Endothelial cell of umbilical vein (primary cell): ENCODE results near the gene PPAN. TPM values are rescaled to one million over a fixed set of nuclear protein-coding genes. Genes with fewer than 3 reads are reported as not detected.

Experiments
- BruUV-seq: library from RNA; stranded (reverse); fragments of 400-500 nt; replicated peaks from 2 replicates; lab custom pipeline; 2021; lab: Mats Ljungman, UMichigan
- CTCF ChIA-PET: fragments of 300-600, 350-600 bp; sonication (Branson Sonifier 250); formaldehyde crosslinking; loops from one replicate; lab custom pipeline; 2021; ENCODE audit warnings: antibody characterized with exemption, inconsistent platforms; lab: Charles Lee
- POLR2A ChIA-PET: fragments of 300-600, 350-600 bp; sonication (Branson Sonifier 250); formaldehyde crosslinking; loops from one replicate; lab custom pipeline; 2021; ENCODE audit warnings: antibody characterized with exemption, inconsistent platforms; lab: Charles Lee
- DNase-seq: peaks from one replicate; pipeline ENCODE4 v3.0.0-alpha.2; 2011; ENCODE audit warnings: low read depth, low spot score
- FAIRE-seq: peaks from 2 replicates; lab custom pipeline; 2011; peaks lifted over from hg19 to GRCh38; lab: Jason Lieb, UNC
- H2AFZ ChIP-seq: 2 replicates; pipeline ENCODE4 v1.6.0; 2012; ENCODE audit warnings: low read depth, low read length, control low read depth, inconsistent platforms
- H3K27ac ChIP-seq: 2 replicates; pipeline ENCODE4 v1.5.1; 2011; ENCODE audit warnings: low read depth, mild to moderate bottlenecking, control low read depth, low read length, moderate library complexity; ENCODE audit not compliant: insufficient read depth
- H3K27me3 ChIP-seq, 2 experiments: 2 replicates each; pipeline versions ENCODE4 v1.6.0 to v1.6.1; 2011; ENCODE audit warnings: low read length in 2 of 2, mixed read lengths in 1 of 2; ENCODE audit not compliant: control insufficient read depth in 2 of 2, insufficient read depth in 2 of 2
- H3K36me3 ChIP-seq, 2 experiments: 2 replicates in 1 of 2; 3 replicates in 1 of 2; pipeline ENCODE4 v1.5.1; 2011; ENCODE audit warnings: low read length in 2 of 2, mild to moderate bottlenecking in 1 of 2, moderate library complexity in 1 of 2; ENCODE audit not compliant: control insufficient read depth in 2 of 2, insufficient read depth in 2 of 2; ENCODE audit errors: extremely low read depth in 1 of 2
- H3K4me1 ChIP-seq: 3 replicates; pipeline ENCODE4 v1.5.1; 2011; ENCODE audit warnings: mild to moderate bottlenecking, low read length; ENCODE audit not compliant: control insufficient read depth, insufficient read depth; ENCODE audit errors: extremely low read depth
- H3K4me2 ChIP-seq: 2 replicates; pipeline ENCODE4 v1.6.1; 2011; ENCODE audit warnings: low read length, control low read depth, mixed read lengths; ENCODE audit not compliant: insufficient read depth
- H3K4me3 ChIP-seq, 3 experiments: fragments of 200-600 bp in 1 of 3; sonication (generic), shearing (Covaris generic) in 1 of 3; replicated peaks in 1 of 3; 2 replicates each; pipeline ENCODE4 v1.5.1; 2011 to 2016; ENCODE audit warnings: control low read depth in 3 of 3, low read length in 3 of 3, mild to moderate bottlenecking in 2 of 3, inconsistent platforms in 1 of 3, low read depth in 1 of 3, moderate library complexity in 1 of 3; ENCODE audit not compliant: insufficient read depth in 1 of 3
- H3K79me2 ChIP-seq: 2 replicates; pipeline ENCODE4 v1.6.0; 2012; ENCODE audit warnings: low read length, inconsistent platforms; ENCODE audit not compliant: control insufficient read depth, insufficient read depth
- H3K9ac ChIP-seq: replicated peaks from 2 replicates; pipeline ENCODE3; 2011; ENCODE audit warnings: low read length, control low read depth; ENCODE audit not compliant: insufficient read depth; ENCODE audit errors: extremely low read depth
- H3K9me1 ChIP-seq: replicated peaks from 3 replicates; pipeline ENCODE4 v1.6.0; 2011; ENCODE audit warnings: mild to moderate bottlenecking, low read length; ENCODE audit not compliant: control insufficient read depth, insufficient read depth; ENCODE audit errors: extremely low read depth
- H3K9me3 ChIP-seq: replicated peaks from 2 replicates; pipeline ENCODE4 v1.5.1; 2012; ENCODE audit warnings: low read length, inconsistent platforms; ENCODE audit not compliant: control insufficient read depth, insufficient read depth
- H4K20me1 ChIP-seq: replicated peaks from 2 replicates; pipeline ENCODE3; 2011; ENCODE audit warnings: mild to moderate bottlenecking, low read length; ENCODE audit not compliant: control insufficient read depth, insufficient read depth; ENCODE audit errors: extremely low read depth
- EZH2 ChIP-seq: IDR thresholded peaks from 2 replicates; pipeline ENCODE4 v1.6.1; 2012; ENCODE audit warnings: borderline replicate concordance, low read depth, mild to moderate bottlenecking, moderate library complexity, low read length, inconsistent platforms; ENCODE audit not compliant: severe bottlenecking
- GATA2 ChIP-seq: IDR thresholded peaks from 2 replicates; pipeline ENCODE4 v1.7.0; 2011; ENCODE audit warnings: low read depth, mild to moderate bottlenecking, moderate library complexity, mixed read lengths, low read length; ENCODE audit not compliant: insufficient read length, insufficient read depth
- JUN ChIP-seq: IDR thresholded peaks from 2 replicates; pipeline ENCODE4 v1.6.1; 2011; ENCODE audit warnings: borderline replicate concordance, low read depth; ENCODE audit not compliant: insufficient read length, insufficient read depth
- POLR2A ChIP-seq: IDR thresholded peaks from 2 replicates; pipeline ENCODE4 v1.6.1; 2012; ENCODE audit warnings: low read depth, mild to moderate bottlenecking, control low read depth, low read length
- dilution Hi-C: fragments of 300-500 bp; cut with MboI; formaldehyde crosslinking; loops from one replicate; pipeline ENCODE4 v1.15.0; 2019; ENCODE audit warnings: low sequenced_read_pairs; ENCODE audit not compliant: extremely low pct_ligation_motif_present
- intact Hi-C: fragments of 100-400 bp; cut with micrococcal nuclease; formaldehyde crosslinking; loops from one replicate; pipeline ENCODE4 v1.10.0; 2022
- polyA plus RNA-seq, 4 experiments: library from polyadenylated mRNA; depleted of rRNA in 3 of 4; stranded (reverse) in 3 of 4; unstranded in 1 of 4; fragments of >200 nt; gene quantifications; 2 replicates each; pipeline versions ENCODE4 v1.2.1 to v1.2.3, GENCODE V29; 2011 to 2012; ENCODE audit warnings: missing spikeins in 1 of 4
- total RNA-seq: library from RNA; stranded (reverse); gene quantifications from 2 replicates; pipeline ENCODE4 v1.2.3, GENCODE V29; 2021
- TF ChIP-seq, protein P1 (sequence below), 2 donors: IDR thresholded peaks; 1 replicate in 1 of 2; 2 replicates in 1 of 2; pipeline ENCODE4 v1.5.1; 2011; ENCODE audit warnings: low read length in 2 of 2, mild to moderate bottlenecking in 2 of 2, moderate library complexity in 2 of 2, control low read depth in 1 of 2, inconsistent platforms in 1 of 2, low read depth in 1 of 2; ENCODE audit not compliant: insufficient read depth in 1 of 2; ENCODE audit errors: extremely low read depth in 1 of 2
- TF ChIP-seq, protein P2 (sequence below): IDR thresholded peaks from 2 replicates; pipeline ENCODE4 v1.6.1; 2011; ENCODE audit not compliant: insufficient read depth, insufficient read length

Gene PPAN
- total and polyA plus RNA-seq, 2 donors (not counting 3 experiments of a cell fraction or from before 2014, with no cell fraction given), result 27.6 to 51.6 TPM

DNA sequence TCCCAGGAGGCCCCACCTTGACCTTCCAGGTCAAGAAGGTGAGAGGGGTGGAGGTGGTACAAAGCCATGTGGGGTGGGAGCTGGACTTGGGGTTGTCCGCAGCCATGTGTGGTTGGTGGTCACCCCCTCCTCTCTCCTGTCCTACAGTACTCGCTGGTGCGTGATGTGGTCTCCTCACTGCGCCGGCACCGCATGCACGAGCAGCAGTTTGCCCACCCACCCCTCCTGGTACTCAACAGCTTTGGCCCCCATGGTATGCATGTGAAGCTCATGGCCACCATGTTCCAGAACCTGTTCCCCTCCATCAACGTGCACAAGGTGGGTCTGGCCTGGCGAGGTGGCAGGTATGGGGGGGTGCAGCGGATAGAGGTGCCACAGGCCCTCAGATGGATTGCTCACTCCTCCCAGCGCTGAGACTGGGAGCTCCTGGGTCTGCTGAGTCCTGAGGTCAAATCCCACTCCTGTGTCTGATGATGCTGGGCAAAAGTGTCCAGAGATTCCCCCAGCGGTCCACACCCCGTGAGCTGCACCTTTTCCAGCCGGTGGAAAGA lies 1.7 kb downstream of the PPAN start:
- Histone ChIP-seq H3K27ac (no peak overlapping the region), H3K4me3 (no peak overlapping the region), H3K27me3 (no peaks in the 10 kb centered on the region), H3K4me1 (peaks cover 9% of the 10 kb centered on the region), H3K36me3 (peaks cover 8 to 31% of the 10 kb centered on the region in 2 experiments), H4K20me1 (no peaks in the 10 kb centered on the region), H3K79me2 (peaks cover 28% of the 10 kb centered on the region), H3K9ac (no peak overlapping the region), H3K9me3 (no peaks in the 10 kb centered on the region), H3K4me2 (no peak overlapping the region), H2AFZ (no peak overlapping the region), H3K9me1 (no peaks in the 10 kb centered on the region)
- intact Hi-C loops, result loop anchor here (10.0 kb wide), 1 partner anchor 87 kb away; the partner anchor contains the start of gene DNMT1
- dilution Hi-C loops, result no loop called here
- ChIA-PET CTCF (interaction anchor here (0.6 to 1.0 kb wide), 2 partner anchors 12 to 124 kb away, joined by 3 read pairs; no protein-coding TSS in a partner anchor), POLR2A (no interaction called here)
- FAIRE-seq, result no peak
- no TSS peak for BruUV-seq
- no peak for DNase-seq
- no peak for TF ChIP-seq EZH2
- no peak for TF ChIP-seq GATA2
- TF ChIP-seq JUN, result no peak
- TF ChIP-seq, protein P1, sequence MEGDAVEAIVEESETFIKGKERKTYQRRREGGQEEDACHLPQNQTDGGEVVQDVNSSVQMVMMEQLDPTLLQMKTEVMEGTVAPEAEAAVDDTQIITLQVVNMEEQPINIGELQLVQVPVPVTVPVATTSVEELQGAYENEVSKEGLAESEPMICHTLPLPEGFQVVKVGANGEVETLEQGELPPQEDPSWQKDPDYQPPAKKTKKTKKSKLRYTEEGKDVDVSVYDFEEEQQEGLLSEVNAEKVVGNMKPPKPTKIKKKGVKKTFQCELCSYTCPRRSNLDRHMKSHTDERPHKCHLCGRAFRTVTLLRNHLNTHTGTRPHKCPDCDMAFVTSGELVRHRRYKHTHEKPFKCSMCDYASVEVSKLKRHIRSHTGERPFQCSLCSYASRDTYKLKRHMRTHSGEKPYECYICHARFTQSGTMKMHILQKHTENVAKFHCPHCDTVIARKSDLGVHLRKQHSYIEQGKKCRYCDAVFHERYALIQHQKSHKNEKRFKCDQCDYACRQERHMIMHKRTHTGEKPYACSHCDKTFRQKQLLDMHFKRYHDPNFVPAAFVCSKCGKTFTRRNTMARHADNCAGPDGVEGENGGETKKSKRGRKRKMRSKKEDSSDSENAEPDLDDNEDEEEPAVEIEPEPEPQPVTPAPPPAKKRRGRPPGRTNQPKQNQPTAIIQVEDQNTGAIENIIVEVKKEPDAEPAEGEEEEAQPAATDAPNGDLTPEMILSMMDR (IDR thresholded peaks at IDR 0.05; ENCODE audit: extremely low read depth in 1 of 2, insufficient read depth in 1 of 2, low read depth in 1 of 2, low read length in 2 of 2), result no peak
- TF ChIP-seq, protein P2, sequence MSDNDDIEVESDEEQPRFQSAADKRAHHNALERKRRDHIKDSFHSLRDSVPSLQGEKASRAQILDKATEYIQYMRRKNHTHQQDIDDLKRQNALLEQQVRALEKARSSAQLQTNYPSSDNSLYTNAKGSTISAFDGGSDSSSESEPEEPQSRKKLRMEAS, result no peak
- no peak for TF ChIP-seq POLR2A
